GM19395 (cell line): ENCODE results near the gene PRKCB.
A peak's percentile ranks its signal among the peaks of the same experiment; 100 is the strongest.
"Not testable (repeated sequence)": the region's sequence is repeated elsewhere in the genome, so short reads cannot be mapped to it uniquely, and the experiment has no call there.

Source experiments
- ATAC-seq: cut with Tn5 transposase; IDR thresholded peaks from one replicate; pipeline ENCODE4 v1.9.1; 2021; ENCODE audit warnings: mild to moderate bottlenecking, moderate library complexity; ENCODE audit not compliant: unreplicated experiment

The PRKCB gene

GRCh38 chr16:23998771-23999170 is 163.0 kb downstream of the PRKCB start:
- ATAC-seq, result no peak

GRCh38 chr16:23999663-24000062 is 163.9 kb downstream of the PRKCB start:
- no peak for ATAC-seq

- no peak for ATAC-seq
These were observed 165.9 kb downstream of the PRKCB start for GRCh38 chr16:24001710-24002109.

GRCh38 chr16:24002619-24003018 is 166.8 kb downstream of the PRKCB start:
- no peak for ATAC-seq

- ATAC-seq, result no peak
These were observed 169.8 kb downstream of the PRKCB start for GRCh38 chr16:24005577-24005976.

- no peak for ATAC-seq
These were observed 171.6 kb downstream of the PRKCB start for GRCh38 chr16:24007391-24007790.

GRCh38 chr16:24007934-24008333 is 172.2 kb downstream of the PRKCB start:
- ATAC-seq, result no peak

- no peak for ATAC-seq
These were observed 173.3 kb downstream of the PRKCB start for GRCh38 chr16:24009098-24009497.

- no peak for ATAC-seq
These were observed 174.2 kb downstream of the PRKCB start for GRCh38 chr16:24009955-24010354.

GRCh38 chr16:24010440-24011089 is 174.8 kb downstream of the PRKCB start:
- ATAC-seq, result peak; percentile 43

- ATAC-seq, result no peak
These were observed 175.5 kb downstream of the PRKCB start for GRCh38 chr16:24011237-24011636.

- no peak for ATAC-seq
These were observed 177.4 kb downstream of the PRKCB start for GRCh38 chr16:24013054-24013636.

GRCh38 chr16:24013864-24014645 is 178.3 kb downstream of the PRKCB start:
- ATAC-seq, result peak; percentile 87

- not testable (repeated sequence) for ATAC-seq
These were observed 179.2 kb downstream of the PRKCB start for GRCh38 chr16:24014955-24015354.

GRCh38 chr16:24015923-24016322 is 180.1 kb downstream of the PRKCB start:
- ATAC-seq, result no peak

GRCh38 chr16:24018485-24018884 is 182.7 kb downstream of the PRKCB start:
- no peak for ATAC-seq

- no peak for ATAC-seq
These were observed 187.0 kb downstream of the PRKCB start for GRCh38 chr16:24022797-24023196.

GRCh38 chr16:24023621-24024020 is 187.8 kb downstream of the PRKCB start:
- ATAC-seq, result no peak

- no peak for ATAC-seq
These were observed 189.2 kb downstream of the PRKCB start for GRCh38 chr16:24024971-24025370.

- ATAC-seq, result no peak
These were observed 191.7 kb downstream of the PRKCB start for GRCh38 chr16:24027466-24027865.

GRCh38 chr16:24029841-24030240 is 194.1 kb downstream of the PRKCB start:
- ATAC-seq, result not testable (repeated sequence)
